Measurements from ENCODE around the gene GPX2.

- TF ChIP-seq EZH2 (IDR thresholded peaks at IDR 0.05; ENCODE audit: low read depth, low read length, severe bottlenecking) (no peak), SRF (IDR thresholded peaks at IDR 0.05; ENCODE audit: low read depth, low read length) (no peak), TAF1 (IDR thresholded peaks at IDR 0.05; ENCODE audit: low read depth, low read length) (no peak), YY1 (IDR thresholded peaks at IDR 0.05; ENCODE audit: low read depth, low read length) (no peak), JUN (IDR thresholded peaks at IDR 0.05; ENCODE audit: low read depth, low read length) (no peak), CHD2 (IDR thresholded peaks at IDR 0.05; ENCODE audit: low read length) (no peak), SAP30 (IDR thresholded peaks at IDR 0.05; ENCODE audit: insufficient read depth, insufficient replicate concordance, low read length) (no peak), POLR2A (IDR thresholded peaks at IDR 0.05; ENCODE audit: control extremely low read depth in 1 of 2, low read depth in 2 of 2, low read length in 2 of 2) (no peak), CEBPB (IDR thresholded peaks at IDR 0.05; ENCODE audit: low read depth, low read length) (no peak), MAFK (IDR thresholded peaks at IDR 0.05; ENCODE audit: low read depth, low read length) (no peak), BCL11A (IDR thresholded peaks at IDR 0.05; ENCODE audit: low read depth in 2 of 2, low read length in 2 of 2) (no peak), POLR2AphosphoS5 (IDR thresholded peaks at IDR 0.05; ENCODE audit: low read depth, low read length) (no peak)
- TF ChIP-seq, protein P1, sequence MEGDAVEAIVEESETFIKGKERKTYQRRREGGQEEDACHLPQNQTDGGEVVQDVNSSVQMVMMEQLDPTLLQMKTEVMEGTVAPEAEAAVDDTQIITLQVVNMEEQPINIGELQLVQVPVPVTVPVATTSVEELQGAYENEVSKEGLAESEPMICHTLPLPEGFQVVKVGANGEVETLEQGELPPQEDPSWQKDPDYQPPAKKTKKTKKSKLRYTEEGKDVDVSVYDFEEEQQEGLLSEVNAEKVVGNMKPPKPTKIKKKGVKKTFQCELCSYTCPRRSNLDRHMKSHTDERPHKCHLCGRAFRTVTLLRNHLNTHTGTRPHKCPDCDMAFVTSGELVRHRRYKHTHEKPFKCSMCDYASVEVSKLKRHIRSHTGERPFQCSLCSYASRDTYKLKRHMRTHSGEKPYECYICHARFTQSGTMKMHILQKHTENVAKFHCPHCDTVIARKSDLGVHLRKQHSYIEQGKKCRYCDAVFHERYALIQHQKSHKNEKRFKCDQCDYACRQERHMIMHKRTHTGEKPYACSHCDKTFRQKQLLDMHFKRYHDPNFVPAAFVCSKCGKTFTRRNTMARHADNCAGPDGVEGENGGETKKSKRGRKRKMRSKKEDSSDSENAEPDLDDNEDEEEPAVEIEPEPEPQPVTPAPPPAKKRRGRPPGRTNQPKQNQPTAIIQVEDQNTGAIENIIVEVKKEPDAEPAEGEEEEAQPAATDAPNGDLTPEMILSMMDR (IDR thresholded peaks at IDR 0.05; ENCODE audit: control extremely low read depth in 1 of 3, insufficient read depth in 1 of 3, low read depth in 1 of 3, low read length in 3 of 3) = no peak
Measured at GRCh38 chr14:64973826-64974225, 31.3 kb upstream of the GPX2 start.
